Nephron progenitor cell (in vitro differentiated cells): ENCODE data around the gene PFDN2.

Experiments used
- DNase-seq: peaks from one replicate; pipeline ENCODE4 v3.0.0; 2021
- H3K27ac Mint-ChIP-seq: 2 replicates; pipeline ENCODE4 v1.8.0; 2021; ENCODE audit warnings: mild to moderate bottlenecking, moderate library complexity, mixed read lengths
- H3K27me3 Mint-ChIP-seq: 2 replicates; pipeline ENCODE4 v1.8.0; 2021; ENCODE audit warnings: mild to moderate bottlenecking, low read depth, mixed read lengths; ENCODE audit not compliant: poor library complexity
- H3K36me3 Mint-ChIP-seq: 2 replicates; pipeline ENCODE4 v1.8.0; 2021; ENCODE audit warnings: low read depth, mixed read lengths
- H3K4me1 Mint-ChIP-seq: 2 replicates; pipeline ENCODE4 v1.8.0; 2021; ENCODE audit warnings: mixed read lengths
- H3K4me3 Mint-ChIP-seq: 2 replicates; pipeline ENCODE4 v1.8.0; 2021; ENCODE audit warnings: mild to moderate bottlenecking, moderate library complexity, mixed read lengths
- H3K9me3 Mint-ChIP-seq: 2 replicates; pipeline ENCODE4 v1.8.0; 2021; ENCODE audit warnings: mild to moderate bottlenecking, moderate library complexity, mixed read lengths
- CTCF ChIP-seq: fragments of 200-600 bp; sonication (generic); IDR thresholded peaks from 2 replicates; pipeline ENCODE4 v1.5.0; 2021; ENCODE audit warnings: antibody characterized with exemption

Gene PFDN2

GRCh38 chr1:161117759-161118581, at the start of gene PFDN2, which contains the start of gene NIT1:
TSS of gene PFDN2 (minus strand) at chr1:161118037. CDS start at chr1:161118026, 11 bp downstream.
TSS of gene NIT1 (plus strand) at chr1:161118105. CDS start at chr1:161118177, 72 bp downstream.
- TF ChIP-seq CTCF = no peak
- Mint-ChIP-seq H3K4me3 (peak within 1 kb of the TSS; percentile 97), H3K36me3 (peaks cover 24% of the 10 kb centered on the region), H3K27ac (peak within 1 kb of the TSS; percentile 99), H3K9me3 (no peaks in the 10 kb centered on the region), H3K27me3 (no peaks in the 10 kb centered on the region), H3K4me1 (peaks cover 49% of the 10 kb centered on the region)
- DNase-seq = peak; percentile 91

- H3K27me3 Mint-ChIP-seq = peaks cover 2% of the 10 kb centered on the region
- TF ChIP-seq CTCF = no peak
- peaks cover 47% of the 10 kb centered on the region for H3K4me1 Mint-ChIP-seq
- H3K27ac Mint-ChIP-seq = peak overlapping the region; percentile 99
- DNase-seq = peak; percentile 48
- H3K36me3 Mint-ChIP-seq = peaks cover 42% of the 10 kb centered on the region
- H3K9me3 Mint-ChIP-seq = no peaks in the 10 kb centered on the region
- peak overlapping the region; percentile 89 for H3K4me3 Mint-ChIP-seq
Measured at GRCh38 chr1:161166669-161167548, 49.1 kb upstream of the PFDN2 start.

GRCh38 chr1:161165742-161166668, 48.2 kb upstream of the PFDN2 start, which contains the start of gene PPOX:
TSS of gene PPOX (plus strand) at chr1:161166426. CDS start at chr1:161166848, 422 bp downstream.
- peak; percentile 87 for DNase-seq
- H3K9me3 Mint-ChIP-seq = no peaks in the 10 kb centered on the region
- peaks cover 2% of the 10 kb centered on the region for H3K27me3 Mint-ChIP-seq
- peak; percentile 40 for TF ChIP-seq CTCF
- peak within 1 kb of the TSS; percentile 99 for H3K27ac Mint-ChIP-seq
- H3K36me3 Mint-ChIP-seq = peaks cover 42% of the 10 kb centered on the region
- H3K4me1 Mint-ChIP-seq = peaks cover 56% of the 10 kb centered on the region
- peak within 1 kb of the TSS; percentile 89 for H3K4me3 Mint-ChIP-seq

GRCh38 chr1:161164901-161165610, 47.2 kb upstream of the PFDN2 start:
- no peak for TF ChIP-seq CTCF
- Mint-ChIP-seq H3K9me3 (no peaks in the 10 kb centered on the region), H3K4me3 (peak overlapping the region; percentile 72), H3K4me1 (peaks cover 66% of the 10 kb centered on the region), H3K27ac (peak overlapping the region; percentile 93), H3K36me3 (peaks cover 40% of the 10 kb centered on the region), H3K27me3 (peaks cover 2% of the 10 kb centered on the region)
- DNase-seq = no peak

GRCh38 chr1:161163793-161164192, 46.0 kb upstream of the PFDN2 start:
- DNase-seq = no peak
- Mint-ChIP-seq H3K9me3 (no peaks in the 10 kb centered on the region), H3K27me3 (peaks cover 2% of the 10 kb centered on the region), H3K36me3 (peaks cover 35% of the 10 kb centered on the region), H3K4me1 (peaks cover 75% of the 10 kb centered on the region), H3K4me3 (no peak overlapping the region), H3K27ac (peak overlapping the region; percentile 93)
- TF ChIP-seq CTCF = no peak
